PFSK-1 (cell line): ENCODE measurements around the gene ZNF764.

Experiments
- FOXP2 ChIP-seq: optimal IDR thresholded peaks from 2 replicates; pipeline ENCODE3; 2011; ENCODE audit warnings: borderline replicate concordance, control low read depth, inconsistent platforms; ENCODE audit not compliant: insufficient read depth; ENCODE audit errors: extremely low read length, extremely low read depth
- POLR2AphosphoS5 ChIP-seq: IDR thresholded peaks from 2 replicates; pipeline ENCODE4 v1.6.1; 2012; ENCODE audit warnings: low read depth, mild to moderate bottlenecking, control low read depth, low read length, moderate library complexity
- REST ChIP-seq, 2 experiments: IDR thresholded peaks; 2 replicates each; pipeline versions ENCODE4 v1.6.1 to v1.8.0; 2011 to 2012; ENCODE audit warnings: low read depth in 2 of 2, low read length in 2 of 2, control low read depth in 1 of 2, inconsistent platforms in 1 of 2, mild to moderate bottlenecking in 1 of 2, moderate library complexity in 1 of 2; ENCODE audit not compliant: insufficient read depth in 1 of 2
- SIN3A ChIP-seq: IDR thresholded peaks from 2 replicates; pipeline ENCODE4 v1.6.1; 2012; ENCODE audit warnings: mild to moderate bottlenecking, low read length, moderate library complexity, borderline replicate concordance; ENCODE audit not compliant: insufficient read depth
- TAF1 ChIP-seq: IDR thresholded peaks from 2 replicates; pipeline ENCODE4 v1.6.1; 2012; ENCODE audit warnings: low read length, control low read depth, borderline replicate concordance; ENCODE audit not compliant: insufficient read depth

ZNF764 gene

GRCh38 chr16:30548416-30549253 is 9.5 kb downstream of the ZNF764 start:
- TF ChIP-seq REST (IDR thresholded peaks at IDR 0.05; ENCODE audit: insufficient read depth in 1 of 2, low read depth in 2 of 2, low read length in 2 of 2), result no peak
- TF ChIP-seq POLR2AphosphoS5, result no peak
- TF ChIP-seq TAF1, result no peak
- TF ChIP-seq FOXP2, result no peak
- no peak for TF ChIP-seq SIN3A

GRCh38 chr16:30546115-30546514 is 12.1 kb downstream of the ZNF764 start:
- TF ChIP-seq FOXP2 (no peak), TAF1 (no peak), SIN3A (no peak), POLR2AphosphoS5 (no peak), REST (IDR thresholded peaks at IDR 0.05; ENCODE audit: insufficient read depth in 1 of 2, low read depth in 2 of 2, low read length in 2 of 2) (no peak)

GRCh38 chr16:30543067-30543466 is 15.1 kb downstream of the ZNF764 start:
- TF ChIP-seq SIN3A (no peak), POLR2AphosphoS5 (no peak), FOXP2 (no peak), TAF1 (no peak), REST (IDR thresholded peaks at IDR 0.05; ENCODE audit: insufficient read depth in 1 of 2, low read depth in 2 of 2, low read length in 2 of 2) (no peak)

GRCh38 chr16:30541502-30542329 is 16.5 kb downstream of the ZNF764 start:
- no peak for TF ChIP-seq REST (IDR thresholded peaks at IDR 0.05; ENCODE audit: insufficient read depth in 1 of 2, low read depth in 2 of 2, low read length in 2 of 2)
- TF ChIP-seq FOXP2, result no peak
- no peak for TF ChIP-seq SIN3A
- TF ChIP-seq POLR2AphosphoS5, result no peak
- no peak for TF ChIP-seq TAF1
